GM23338 (cell line): Measurements from ENCODE around the gene RNF181. TPM values are rescaled to one million over a fixed set of nuclear protein-coding genes. Genes with fewer than 3 reads are reported as not detected.

Experiments
- ATAC-seq: fragments of 200-7000 bp; cut with Tn5 transposase; 3 replicates; pipeline ENCODE4 v1.9.1; 2020
- DNase-seq: peaks from one replicate; pipeline ENCODE4 v3.0.0-alpha.2; 2015; ENCODE audit warnings: low spot score
- H2AFZ ChIP-seq: fragments of 200-600 bp; sonication (generic); 2 replicates; pipeline ENCODE4 v1.8.0; 2016; ENCODE audit warnings: antibody characterized with exemption, mild to moderate bottlenecking, moderate library complexity
- H3F3A ChIP-seq: fragments of 200-600 bp; sonication (generic); replicated peaks from 2 replicates; pipeline ENCODE4 v1.8.0; 2017; ENCODE audit warnings: antibody characterized with exemption, mixed run types, low read depth
- H3K27ac ChIP-seq: fragments of 200-600 bp; sonication (generic); 2 replicates; pipeline ENCODE4 v1.6.1; 2016; ENCODE audit warnings: low read depth
- H3K27me3 ChIP-seq: fragments of 200-600 bp; sonication (generic); 2 replicates; pipeline ENCODE4 v1.8.0; 2016; ENCODE audit warnings: mild to moderate bottlenecking, mixed run types, moderate library complexity; ENCODE audit not compliant: insufficient read depth
- H3K36me3 ChIP-seq: fragments of 200-600 bp; sonication (generic); 2 replicates; pipeline ENCODE4 v1.8.0; 2016; ENCODE audit warnings: mild to moderate bottlenecking; ENCODE audit not compliant: insufficient read depth
- H3K4me1 ChIP-seq: fragments of 200-600 bp; sonication (generic); 2 replicates; pipeline ENCODE4 v1.8.0; 2016; ENCODE audit warnings: mild to moderate bottlenecking, moderate library complexity; ENCODE audit not compliant: insufficient read depth
- H3K4me2 ChIP-seq: fragments of 200-600 bp; sonication (generic); 2 replicates; pipeline ENCODE4 v1.7.1; 2017; ENCODE audit warnings: mixed run types
- H3K4me3 ChIP-seq: fragments of 200-600 bp; sonication (generic); 2 replicates; pipeline ENCODE4 v1.6.1; 2016; ENCODE audit warnings: mixed run types
- H3K79me2 ChIP-seq: fragments of 200-600 bp; sonication (generic); replicated peaks from 2 replicates; pipeline ENCODE4 v1.8.0; 2017; ENCODE audit warnings: mild to moderate bottlenecking; ENCODE audit not compliant: insufficient read depth
- H3K9me2 ChIP-seq: fragments of 200-600 bp; sonication (generic); 2 replicates; pipeline ENCODE4 v1.8.0; 2017; ENCODE audit not compliant: insufficient read depth
- H4K20me1 ChIP-seq: fragments of 200-600 bp; sonication (generic); replicated peaks from 2 replicates; pipeline ENCODE4 v1.8.0; 2017; ENCODE audit warnings: mild to moderate bottlenecking; ENCODE audit not compliant: insufficient read depth
- H3K27ac Mint-ChIP-seq: 2 replicates; pipeline ENCODE4 v1.8.0; 2020; ENCODE audit warnings: inconsistent platforms, mild to moderate bottlenecking, moderate library complexity, mixed read lengths
- H3K27me3 Mint-ChIP-seq: 3 replicates; pipeline ENCODE4 v1.8.0; 2022; ENCODE audit warnings: low read depth, mild to moderate bottlenecking, moderate library complexity, mixed read lengths, inconsistent platforms; ENCODE audit not compliant: insufficient read depth, poor library complexity
- H3K36me3 Mint-ChIP-seq: 3 replicates; pipeline ENCODE4 v1.8.0; 2021; ENCODE audit warnings: low read depth, mild to moderate bottlenecking, inconsistent platforms, moderate library complexity, mixed read lengths
- H3K4me1 Mint-ChIP-seq: 3 replicates; pipeline ENCODE4 v1.8.0; 2020; ENCODE audit warnings: mild to moderate bottlenecking, inconsistent platforms, mixed read lengths
- H3K4me3 Mint-ChIP-seq: 3 replicates; pipeline ENCODE4 v1.8.0; 2021; ENCODE audit warnings: moderate library complexity, mild to moderate bottlenecking, inconsistent platforms, mixed read lengths
- H3K9me3 Mint-ChIP-seq: 3 replicates; pipeline ENCODE4 v1.8.0; 2020; ENCODE audit warnings: moderate library complexity, mild to moderate bottlenecking, inconsistent platforms, mixed read lengths
- CREB1 ChIP-seq: fragments of 250-450 bp; sonication (Bioruptor Pico); IDR thresholded peaks from 2 replicates; pipeline ENCODE4 v1.5.0; 2020; ENCODE audit warnings: low read depth, mild to moderate bottlenecking, moderate library complexity
- EZH2 ChIP-seq: fragments of 200-600 bp; sonication (generic); IDR thresholded peaks from one replicate; pipeline ENCODE4 v1.8.0; 2017; ENCODE audit warnings: antibody characterized with exemption, mild to moderate bottlenecking, low read depth; ENCODE audit not compliant: unreplicated experiment
- EZH2phosphoT487 ChIP-seq: fragments of 200-600 bp; sonication (generic); IDR thresholded peaks from one replicate; pipeline ENCODE4 v1.8.1; 2018; ENCODE audit warnings: antibody characterized with exemption; ENCODE audit not compliant: unreplicated experiment
- JUNB ChIP-seq: IDR thresholded peaks from one replicate; pipeline ENCODE4 v1.6.1; 2016; ENCODE audit warnings: antibody characterized with exemption; ENCODE audit not compliant: unreplicated experiment
- NANOG ChIP-seq: IDR thresholded peaks from 2 replicates; pipeline ENCODE4 v1.6.1; 2016; ENCODE audit warnings: antibody characterized with exemption, borderline replicate concordance
- POLR2AphosphoS5 ChIP-seq: IDR thresholded peaks from 2 replicates; pipeline ENCODE4 v1.6.1; 2016; ENCODE audit warnings: antibody characterized with exemption, low read depth
- REST ChIP-seq: IDR thresholded peaks from one replicate; pipeline ENCODE4 v1.6.1; 2018; ENCODE audit warnings: antibody characterized with exemption; ENCODE audit not compliant: unreplicated experiment
- STAT1 ChIP-seq: IDR thresholded peaks from one replicate; pipeline ENCODE4 v1.6.1; 2016; ENCODE audit warnings: antibody characterized with exemption; ENCODE audit not compliant: unreplicated experiment
- ZNF114 ChIP-seq: fragments of 250-450 bp; sonication (Bioruptor Pico); IDR thresholded peaks from 2 replicates; pipeline ENCODE4 v1.5.0; 2020; ENCODE audit warnings: mild to moderate bottlenecking, moderate library complexity
- ZNF331 ChIP-seq: fragments of 250-450 bp; sonication (Bioruptor Pico); IDR thresholded peaks from 2 replicates; pipeline ENCODE4 v1.5.0; 2020; ENCODE audit warnings: low read depth, mild to moderate bottlenecking, moderate library complexity
- ZNF462 ChIP-seq: fragments of 250-450 bp; sonication (Bioruptor Pico); IDR thresholded peaks from 2 replicates; pipeline ENCODE4 v1.5.0; 2020; ENCODE audit warnings: mild to moderate bottlenecking, moderate library complexity
- polyA plus RNA-seq: library from polyadenylated mRNA; unstranded; fragments of >200 nt; fragmentation: Nextera tagmentation; extraction: Ambion mirVana; gene quantifications from 2 replicates; pipeline ENCODE4 v1.2.1, GENCODE V29; 2016
- total RNA-seq: library from RNA; depleted of rRNA; stranded (reverse); fragments of >200 nt; shearing (Covaris generic); gene quantifications from 2 replicates; pipeline ENCODE4 v1.2.3, GENCODE V29; 2014
- TF ChIP-seq, protein P1 (sequence below): IDR thresholded peaks from 2 replicates; pipeline ENCODE4 v1.6.1; 2016; ENCODE audit warnings: antibody characterized with exemption
- TF ChIP-seq, protein P2 (sequence below), 2 experiments: fragments of 200-600 bp in 1 of 2; sonication (generic) in 1 of 2; conservative IDR thresholded peaks; 2 replicates each; pipeline versions ENCODE4 v1.5.1 to v1.6.1; 2016 to 2017; ENCODE audit warnings: antibody characterized with exemption in 2 of 2, low read depth in 2 of 2, mild to moderate bottlenecking in 2 of 2, moderate library complexity in 1 of 2

The RNF181 gene
- total and polyA plus RNA-seq, 2 experiments from 2014 or later, result 114 to 260 TPM

DNA sequence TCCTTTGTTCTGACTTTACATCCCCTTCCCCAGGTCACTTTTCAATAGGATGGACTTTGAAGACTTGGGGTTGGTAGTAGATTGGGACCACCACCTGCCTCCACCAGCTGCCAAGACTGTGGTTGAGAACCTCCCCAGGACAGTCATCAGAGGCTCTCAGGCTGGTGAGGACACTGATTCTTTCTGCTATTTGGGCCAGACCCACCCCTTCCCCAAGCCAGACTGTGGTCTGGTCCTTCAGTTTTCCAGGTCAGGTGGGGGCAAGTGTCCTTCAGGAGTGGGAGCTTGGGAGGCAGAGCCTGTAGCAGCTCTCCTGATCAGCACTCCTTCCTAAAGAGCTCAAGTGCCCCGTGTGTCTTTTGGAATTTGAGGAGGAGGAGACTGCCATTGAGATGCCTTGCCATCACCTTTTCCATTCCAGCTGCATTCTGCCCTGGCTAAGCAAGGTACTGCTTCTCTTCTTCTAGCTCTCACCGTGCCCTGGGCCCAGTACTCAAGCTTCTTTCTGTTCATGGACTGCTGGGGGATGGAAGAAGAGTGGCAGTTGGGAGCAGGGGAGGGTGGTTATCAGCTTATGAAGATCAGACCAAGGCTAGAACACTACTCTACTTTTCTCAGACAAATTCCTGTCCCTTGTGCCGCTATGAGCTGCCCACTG is 1.1 kb downstream of the RNF181 start:
- Histone ChIP-seq H4K20me1 (0 out of 2 replicates have a peak, but pooled peaks cover 5% of the 10 kb centered on the region), H2AFZ (no peak overlapping the region), H3F3A (no peaks in the 10 kb centered on the region), H3K79me2 (peaks cover 14% of the 10 kb centered on the region), H3K36me3 (no peaks in the 10 kb centered on the region; the same call in 1 of the 2 replicates), H3K4me3 (peak overlapping the region; percentile 74), H3K27me3 (no peaks in the 10 kb centered on the region), H3K4me1 (peaks cover 6% of the 10 kb centered on the region), H3K27ac (no peak overlapping the region), H3K4me2 (peak overlapping the region; percentile 82), H3K9me2 (no peaks in the 10 kb centered on the region)
- peak overlapping the region; percentile 92 for H3K4me3 Mint-ChIP-seq
- H3K9me3 Mint-ChIP-seq, result no peaks in the 10 kb centered on the region
- no peak overlapping the region for H3K27ac Mint-ChIP-seq
- peaks cover 8% of the 10 kb centered on the region; the same call in 2 of the 3 replicates for H3K4me1 Mint-ChIP-seq
- TF ChIP-seq ZNF114 (CRISPR knock-in tag) (no peak), REST (no peak), STAT1 (no peak), ZNF462 (CRISPR knock-in tag) (no peak), EZH2phosphoT487 (no peak), POLR2AphosphoS5 (no peak), JUNB (no peak), ZNF331 (no peak), CREB1 (CRISPR knock-in tag) (no peak), EZH2 (no peak), NANOG (no peak)
- TF ChIP-seq, protein P1, sequence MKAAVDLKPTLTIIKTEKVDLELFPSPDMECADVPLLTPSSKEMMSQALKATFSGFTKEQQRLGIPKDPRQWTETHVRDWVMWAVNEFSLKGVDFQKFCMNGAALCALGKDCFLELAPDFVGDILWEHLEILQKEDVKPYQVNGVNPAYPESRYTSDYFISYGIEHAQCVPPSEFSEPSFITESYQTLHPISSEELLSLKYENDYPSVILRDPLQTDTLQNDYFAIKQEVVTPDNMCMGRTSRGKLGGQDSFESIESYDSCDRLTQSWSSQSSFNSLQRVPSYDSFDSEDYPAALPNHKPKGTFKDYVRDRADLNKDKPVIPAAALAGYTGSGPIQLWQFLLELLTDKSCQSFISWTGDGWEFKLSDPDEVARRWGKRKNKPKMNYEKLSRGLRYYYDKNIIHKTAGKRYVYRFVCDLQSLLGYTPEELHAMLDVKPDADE, result no peak
- TF ChIP-seq, protein P2, sequence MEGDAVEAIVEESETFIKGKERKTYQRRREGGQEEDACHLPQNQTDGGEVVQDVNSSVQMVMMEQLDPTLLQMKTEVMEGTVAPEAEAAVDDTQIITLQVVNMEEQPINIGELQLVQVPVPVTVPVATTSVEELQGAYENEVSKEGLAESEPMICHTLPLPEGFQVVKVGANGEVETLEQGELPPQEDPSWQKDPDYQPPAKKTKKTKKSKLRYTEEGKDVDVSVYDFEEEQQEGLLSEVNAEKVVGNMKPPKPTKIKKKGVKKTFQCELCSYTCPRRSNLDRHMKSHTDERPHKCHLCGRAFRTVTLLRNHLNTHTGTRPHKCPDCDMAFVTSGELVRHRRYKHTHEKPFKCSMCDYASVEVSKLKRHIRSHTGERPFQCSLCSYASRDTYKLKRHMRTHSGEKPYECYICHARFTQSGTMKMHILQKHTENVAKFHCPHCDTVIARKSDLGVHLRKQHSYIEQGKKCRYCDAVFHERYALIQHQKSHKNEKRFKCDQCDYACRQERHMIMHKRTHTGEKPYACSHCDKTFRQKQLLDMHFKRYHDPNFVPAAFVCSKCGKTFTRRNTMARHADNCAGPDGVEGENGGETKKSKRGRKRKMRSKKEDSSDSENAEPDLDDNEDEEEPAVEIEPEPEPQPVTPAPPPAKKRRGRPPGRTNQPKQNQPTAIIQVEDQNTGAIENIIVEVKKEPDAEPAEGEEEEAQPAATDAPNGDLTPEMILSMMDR (conservative IDR thresholded peaks at IDR 0.05; ENCODE audit: low read depth in 2 of 2), result no peak
- H3K27me3 Mint-ChIP-seq, result peaks cover 23% of the 10 kb centered on the region
- DNase-seq, result no peak
- peaks cover 7% of the 10 kb centered on the region; the same call in 1 of the 3 replicates for H3K36me3 Mint-ChIP-seq
- ATAC-seq, result no peak
